ENCODE data around the gene PAM.

- TF ChIP-seq, protein P1, sequence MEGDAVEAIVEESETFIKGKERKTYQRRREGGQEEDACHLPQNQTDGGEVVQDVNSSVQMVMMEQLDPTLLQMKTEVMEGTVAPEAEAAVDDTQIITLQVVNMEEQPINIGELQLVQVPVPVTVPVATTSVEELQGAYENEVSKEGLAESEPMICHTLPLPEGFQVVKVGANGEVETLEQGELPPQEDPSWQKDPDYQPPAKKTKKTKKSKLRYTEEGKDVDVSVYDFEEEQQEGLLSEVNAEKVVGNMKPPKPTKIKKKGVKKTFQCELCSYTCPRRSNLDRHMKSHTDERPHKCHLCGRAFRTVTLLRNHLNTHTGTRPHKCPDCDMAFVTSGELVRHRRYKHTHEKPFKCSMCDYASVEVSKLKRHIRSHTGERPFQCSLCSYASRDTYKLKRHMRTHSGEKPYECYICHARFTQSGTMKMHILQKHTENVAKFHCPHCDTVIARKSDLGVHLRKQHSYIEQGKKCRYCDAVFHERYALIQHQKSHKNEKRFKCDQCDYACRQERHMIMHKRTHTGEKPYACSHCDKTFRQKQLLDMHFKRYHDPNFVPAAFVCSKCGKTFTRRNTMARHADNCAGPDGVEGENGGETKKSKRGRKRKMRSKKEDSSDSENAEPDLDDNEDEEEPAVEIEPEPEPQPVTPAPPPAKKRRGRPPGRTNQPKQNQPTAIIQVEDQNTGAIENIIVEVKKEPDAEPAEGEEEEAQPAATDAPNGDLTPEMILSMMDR (IDR thresholded peaks at IDR 0.05; ENCODE audit: insufficient read depth, low read length) = no peak
- TF ChIP-seq GABPA (IDR thresholded peaks at IDR 0.05; ENCODE audit: low read depth) (no peak), SPI1 (IDR thresholded peaks at IDR 0.05; ENCODE audit: borderline replicate concordance, low read depth) (no peak)
These were observed 182.8 kb downstream of the PAM start for GRCh38 chr5:102937894-102938293.
